Activated CD4-positive, alpha-beta T cell treated with anti-CD3 and anti-CD28 coated beads for 1 hour (primary cell): ENCODE data around the gene DIPK1A.

Experiments used
- DNase-seq: peaks from one replicate; pipeline ENCODE4 v3.0.0-alpha.2; 2020

The DIPK1A gene

DNA sequence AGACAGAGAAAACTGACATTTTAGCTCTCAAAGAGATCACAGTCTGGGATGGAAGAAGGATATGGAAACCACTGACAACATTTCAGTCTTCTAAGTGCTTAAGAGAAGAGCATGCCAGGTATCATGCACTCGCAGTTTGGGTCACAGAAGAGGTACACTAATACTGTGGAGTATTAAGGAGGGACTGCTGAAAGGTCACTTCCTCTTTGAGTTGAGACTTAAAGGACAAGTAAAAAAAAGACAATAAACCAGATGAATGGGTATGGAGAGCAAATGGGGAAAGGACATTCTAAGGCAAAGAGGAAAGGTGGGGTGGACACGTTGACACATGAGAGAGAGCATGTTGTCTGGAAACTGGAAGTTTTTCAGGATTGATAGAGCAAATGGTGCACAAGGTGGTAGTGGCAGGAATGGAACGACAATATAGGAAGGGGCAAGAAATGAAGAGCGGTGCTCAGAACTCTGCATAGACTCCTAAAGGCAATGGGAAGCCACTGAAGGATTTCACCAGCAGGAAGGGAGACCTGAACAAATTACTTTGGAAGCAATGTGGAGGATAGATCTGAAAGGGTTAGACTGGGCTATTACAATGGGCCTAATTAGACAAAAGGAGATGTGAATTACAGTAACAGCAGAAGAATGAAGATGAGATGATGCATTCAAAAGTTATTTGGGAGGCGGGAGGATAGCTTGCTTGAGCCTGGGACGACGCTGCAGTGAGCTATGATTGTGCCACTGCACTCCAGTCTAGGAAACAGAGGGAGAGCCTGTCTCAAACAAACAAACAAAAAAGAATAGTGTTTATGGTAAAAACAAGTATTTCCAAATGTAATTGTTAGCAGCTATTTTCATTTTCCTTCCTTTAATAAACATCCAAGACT is 11.1 kb downstream of the DIPK1A start:
- no peak for DNase-seq

DNA sequence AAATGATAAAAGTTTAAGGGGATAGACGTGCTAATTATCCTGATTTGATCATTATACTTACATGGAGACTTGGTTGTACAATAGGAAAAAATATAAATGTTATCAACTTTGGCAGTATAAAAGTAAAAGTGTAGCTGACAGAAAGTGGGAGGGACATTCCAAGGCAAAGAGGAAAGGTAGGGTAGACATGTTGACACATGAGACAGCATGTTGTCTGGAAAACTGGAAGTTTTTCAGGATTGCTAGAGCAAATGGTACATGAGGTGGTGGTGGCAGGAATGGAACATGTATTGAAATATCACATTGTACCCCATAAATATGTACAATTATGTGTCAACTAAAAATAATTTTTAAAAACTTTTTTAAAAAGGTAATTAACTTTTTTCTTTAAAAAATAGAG is 13.2 kb downstream of the DIPK1A start:
- DNase-seq: no peak

DNA sequence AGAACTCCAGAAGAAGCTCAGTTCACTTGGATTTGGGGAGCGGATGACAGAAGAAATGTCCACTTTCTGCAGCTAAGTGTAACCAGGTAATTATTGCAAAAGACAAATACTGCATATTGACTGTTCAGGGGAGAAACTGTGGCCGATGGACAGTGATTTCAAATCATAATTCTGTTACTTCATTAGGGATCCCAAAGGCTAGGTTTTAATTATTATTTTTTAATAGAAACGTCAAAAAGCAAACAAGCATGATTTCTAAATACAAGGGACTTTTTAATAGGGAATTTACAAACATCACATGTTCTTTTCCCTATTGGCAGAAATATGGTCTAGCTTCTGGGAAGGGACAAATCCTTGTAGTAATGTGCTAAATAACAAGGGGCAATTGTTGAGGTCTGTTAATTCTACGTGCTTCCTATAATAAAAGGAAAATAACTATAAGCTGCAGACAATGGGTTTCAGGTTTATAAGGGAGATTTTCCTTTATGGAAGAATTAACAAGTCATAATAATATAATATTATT is 15.5 kb downstream of the DIPK1A start:
- DNase-seq: no peak

DNA sequence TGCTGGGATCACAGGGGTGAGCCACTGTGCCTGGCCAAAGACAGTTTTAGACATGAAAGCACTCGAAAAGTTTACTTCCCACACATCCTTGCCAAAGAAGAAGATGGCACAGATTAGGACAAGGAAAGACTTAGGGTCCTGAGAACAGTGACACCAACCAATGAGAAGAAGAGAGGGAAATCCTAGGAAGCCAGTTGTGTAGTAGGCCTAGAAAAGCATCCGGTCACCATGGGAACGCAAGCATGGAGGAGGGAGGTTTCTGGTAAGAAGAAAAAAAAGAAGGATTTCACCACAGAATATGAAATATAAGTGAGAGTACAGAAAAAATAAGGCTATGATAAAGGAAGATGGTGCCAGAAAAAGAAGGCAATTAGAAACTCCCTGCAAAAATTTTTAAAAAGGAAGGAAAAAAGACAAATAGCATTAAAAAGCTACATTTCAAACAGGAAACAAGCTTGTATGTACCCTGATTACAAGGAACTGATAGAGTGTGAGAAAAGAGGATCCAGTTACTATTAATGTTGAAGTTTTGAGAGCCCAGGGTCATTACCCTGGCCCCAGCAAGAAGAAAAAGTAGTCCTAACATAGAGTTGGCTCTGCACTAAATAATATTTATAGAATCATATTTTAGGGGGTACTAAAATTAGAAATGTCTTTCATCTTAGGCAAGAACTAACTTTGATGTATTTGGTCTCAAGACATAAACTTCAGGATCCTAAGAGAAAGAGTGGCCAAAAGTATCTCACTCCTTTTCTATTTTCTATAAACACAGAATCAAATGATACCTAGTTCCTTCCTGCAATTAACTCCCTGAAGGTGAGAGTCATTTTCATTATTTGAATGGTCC is 16.1 kb downstream of the DIPK1A start:
- no peak for DNase-seq

DNA sequence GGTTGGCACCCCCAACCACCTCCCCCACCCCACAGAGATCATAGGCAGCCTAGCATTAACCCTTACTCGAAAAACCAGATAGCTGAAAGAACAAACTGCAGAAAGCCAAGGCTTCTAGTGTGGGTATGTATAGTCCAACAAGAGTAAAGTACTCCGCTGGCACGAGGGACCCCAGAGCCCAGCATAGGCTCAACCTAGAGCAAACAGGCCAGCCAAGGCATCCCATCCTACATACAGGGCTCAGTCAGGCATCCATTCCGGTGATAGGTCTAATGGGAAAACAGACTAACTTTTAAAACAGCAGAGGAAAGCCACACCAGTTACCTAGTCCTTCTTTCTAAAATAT is 17.8 kb downstream of the DIPK1A start:
- no peak for DNase-seq

DNA sequence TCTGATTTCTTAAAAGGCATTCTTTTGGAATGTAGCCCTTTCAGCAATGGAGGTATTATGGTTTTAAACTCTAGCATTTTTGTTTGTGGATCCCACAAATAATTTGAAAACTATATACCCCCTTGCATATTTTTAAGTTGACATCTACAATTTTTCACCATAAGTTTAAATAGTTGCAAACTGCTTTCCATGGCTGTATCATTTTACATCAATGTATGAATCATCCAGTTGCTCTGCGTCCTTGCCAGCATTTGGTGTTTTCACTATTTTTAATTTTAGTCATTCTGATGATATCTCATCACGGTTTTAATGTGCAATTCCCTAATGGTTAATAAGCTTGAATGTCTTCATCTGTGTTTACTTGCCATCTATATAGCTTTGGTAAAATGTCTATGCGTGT is 20.7 kb downstream of the DIPK1A start:
- DNase-seq: no peak

DNA sequence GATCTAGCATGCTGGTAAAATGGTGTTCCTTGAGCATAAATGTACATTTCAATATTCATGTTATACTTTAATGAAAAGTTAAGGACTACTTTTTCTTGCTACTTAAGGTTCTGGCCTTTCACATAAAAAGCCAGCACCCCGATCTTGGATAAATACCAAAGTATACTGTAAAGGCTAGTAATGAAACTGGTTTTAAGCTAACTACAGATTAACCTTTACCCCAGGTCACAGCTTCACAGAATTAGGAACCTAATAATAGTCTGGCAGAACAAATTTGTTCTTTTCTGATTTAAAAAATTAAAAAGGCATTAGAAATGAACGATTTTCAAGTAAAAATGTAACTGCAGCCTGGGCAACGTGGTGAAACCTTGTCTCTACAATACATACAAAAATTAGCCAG is 23.5 kb downstream of the DIPK1A start:
- no peak for DNase-seq

DNA sequence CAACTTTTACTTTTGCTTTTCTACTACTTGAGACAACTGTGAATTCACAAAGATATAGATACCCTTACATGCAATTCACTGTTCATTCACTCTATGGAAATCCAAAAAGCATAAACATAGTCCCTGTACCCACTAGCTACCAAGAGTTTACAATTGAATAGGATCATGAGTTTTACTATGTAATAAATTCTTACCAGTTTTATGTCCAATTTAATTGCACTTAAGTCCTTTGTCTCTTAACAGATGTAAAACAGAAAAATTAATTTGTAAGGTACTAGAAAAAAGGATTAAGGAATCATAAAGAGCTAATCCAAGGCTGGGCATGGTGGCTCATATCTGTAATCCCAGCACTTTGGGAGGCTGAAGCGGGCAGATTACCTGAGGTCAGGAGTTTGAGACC is 24.4 kb downstream of the DIPK1A start:
- DNase-seq: no peak

DNA sequence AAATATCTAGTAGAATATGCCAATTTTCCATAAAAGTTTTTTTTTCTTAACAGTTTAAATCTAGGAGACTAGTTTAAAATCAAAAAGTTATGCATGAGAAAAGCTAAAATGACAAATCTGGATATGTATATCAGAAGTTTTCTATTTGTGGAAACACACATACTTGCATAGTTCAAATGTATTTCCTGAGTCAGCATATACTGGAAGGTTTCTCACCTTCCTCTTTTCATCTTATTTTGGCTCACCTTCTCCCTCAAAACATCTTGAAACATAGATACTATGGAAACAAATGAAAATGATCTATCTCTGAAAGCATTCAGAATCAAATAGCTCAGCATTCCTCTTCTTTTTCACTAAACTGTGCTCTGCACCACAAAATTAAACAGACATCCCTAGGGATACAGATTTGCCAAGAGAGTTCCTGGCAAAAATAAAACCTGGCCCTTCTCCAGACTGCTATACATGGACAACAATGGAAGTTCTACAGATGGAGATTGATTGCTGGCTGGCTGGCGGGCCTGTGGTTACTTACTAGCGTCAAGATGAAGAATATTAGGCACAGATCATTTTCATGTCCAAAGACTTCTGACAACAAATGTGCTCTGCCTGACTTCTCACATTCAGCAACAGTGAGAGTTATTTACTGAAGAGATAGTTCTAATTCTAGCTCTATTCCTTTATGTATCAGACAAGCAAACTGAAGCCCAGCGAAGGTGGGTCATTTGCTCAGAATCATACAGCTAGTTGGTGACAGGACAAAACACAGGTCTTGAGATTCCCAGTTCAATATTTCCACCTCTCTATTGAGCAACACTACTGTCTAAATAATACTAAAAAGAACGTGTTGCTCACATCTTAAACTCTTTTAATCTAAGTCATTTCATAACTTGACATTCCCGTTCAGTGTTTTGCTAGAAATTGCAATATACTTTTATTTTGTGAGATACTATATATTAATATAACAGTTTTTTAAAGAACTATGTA is 26.6 kb downstream of the DIPK1A start:
- no peak for DNase-seq

DNA sequence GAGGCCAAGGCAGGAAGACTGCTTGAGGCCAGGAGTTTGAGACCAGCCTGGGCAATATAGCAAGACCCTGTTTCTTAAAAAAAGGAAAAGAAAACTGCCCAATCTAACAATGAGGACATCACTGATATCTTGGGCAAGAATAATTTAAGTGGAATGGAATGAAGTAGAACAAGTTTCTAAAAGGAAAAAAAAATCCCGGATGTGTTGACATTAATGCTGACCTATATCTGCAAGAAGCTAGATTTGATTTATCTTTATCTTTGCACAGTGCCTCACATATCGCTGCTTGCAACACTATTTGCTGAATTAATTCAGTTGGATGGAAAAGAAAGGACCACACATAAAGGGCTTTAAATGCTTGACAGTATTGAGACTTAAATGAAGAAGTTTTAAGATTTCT is 27.8 kb downstream of the DIPK1A start:
- DNase-seq: no peak

DNA sequence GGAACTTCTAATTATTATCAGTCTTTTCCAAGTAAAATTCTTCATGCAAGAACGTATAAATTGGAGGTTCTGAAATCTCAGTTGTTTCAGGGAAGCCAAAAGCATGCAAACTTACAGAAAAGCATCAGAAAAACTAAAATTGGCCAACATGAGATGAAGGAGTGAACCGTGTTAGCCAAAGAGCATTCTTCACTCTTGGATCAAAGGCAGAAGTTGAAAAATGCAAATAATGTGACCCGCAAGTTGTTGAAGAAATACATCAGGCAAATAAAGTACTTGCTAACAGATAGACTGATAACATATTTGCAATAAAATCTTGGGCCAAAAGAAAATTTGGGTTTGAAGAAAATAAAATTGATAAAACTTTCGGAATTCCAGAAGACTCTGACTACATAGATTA is 29.6 kb downstream of the DIPK1A start:
- DNase-seq: no peak

DNA sequence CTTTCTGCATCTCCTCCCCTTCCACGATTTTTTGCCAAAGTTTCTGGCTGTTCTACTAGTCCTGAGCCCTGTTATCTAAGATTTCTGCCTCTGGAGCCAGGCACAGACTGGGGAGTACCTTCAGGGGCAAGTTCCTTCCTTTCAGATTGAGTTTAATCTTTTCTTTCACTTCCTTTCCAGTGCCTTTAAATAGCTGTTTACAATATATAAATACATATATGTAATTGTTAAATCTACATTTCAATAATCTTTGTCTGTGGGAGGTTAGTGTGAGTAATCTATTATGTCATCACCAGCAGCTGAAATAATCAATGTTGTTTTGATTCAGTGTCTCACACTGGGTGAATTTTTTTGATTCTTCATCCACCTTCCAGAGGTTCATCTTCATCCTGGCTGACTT is 31.8 kb downstream of the DIPK1A start:
- no peak for DNase-seq

DNA sequence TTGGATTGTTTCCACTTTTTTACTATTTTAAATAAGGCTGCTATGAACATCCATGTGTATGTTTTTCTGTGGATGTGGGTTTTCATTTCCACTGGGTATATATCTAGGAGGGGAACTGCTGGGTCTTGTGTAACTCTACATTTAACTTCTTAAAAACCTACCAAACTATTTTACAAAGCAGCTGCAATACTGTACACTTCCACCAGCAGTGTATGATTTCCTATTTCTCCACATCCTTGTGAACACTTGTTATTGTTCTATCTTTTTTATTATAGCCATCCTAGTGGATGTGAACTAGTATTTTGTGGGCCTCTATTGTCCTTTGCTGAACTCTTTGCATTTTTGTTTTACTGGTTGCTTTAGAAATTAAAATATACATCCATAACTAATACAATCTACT is 33.4 kb downstream of the DIPK1A start:
- DNase-seq: no peak

DNA sequence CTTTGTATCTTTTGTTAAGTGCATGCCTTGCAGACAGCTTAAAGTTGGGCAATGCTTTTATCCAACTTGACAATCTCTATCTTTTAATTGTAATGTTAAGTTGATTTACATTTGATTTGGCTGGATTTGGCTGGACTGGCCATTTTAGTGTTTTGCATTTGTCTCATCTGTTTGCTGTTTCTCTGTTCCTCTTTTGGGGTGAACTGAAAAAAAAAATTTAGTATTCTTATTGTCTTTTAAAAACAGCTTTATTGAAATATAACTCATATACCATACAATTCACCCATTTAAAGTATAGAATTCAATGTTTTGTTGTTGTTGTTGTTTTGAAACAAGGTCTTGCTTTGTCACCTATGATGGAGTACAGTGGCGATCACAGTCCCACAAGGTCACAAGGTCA is 34.4 kb downstream of the DIPK1A start:
- no peak for DNase-seq

DNA sequence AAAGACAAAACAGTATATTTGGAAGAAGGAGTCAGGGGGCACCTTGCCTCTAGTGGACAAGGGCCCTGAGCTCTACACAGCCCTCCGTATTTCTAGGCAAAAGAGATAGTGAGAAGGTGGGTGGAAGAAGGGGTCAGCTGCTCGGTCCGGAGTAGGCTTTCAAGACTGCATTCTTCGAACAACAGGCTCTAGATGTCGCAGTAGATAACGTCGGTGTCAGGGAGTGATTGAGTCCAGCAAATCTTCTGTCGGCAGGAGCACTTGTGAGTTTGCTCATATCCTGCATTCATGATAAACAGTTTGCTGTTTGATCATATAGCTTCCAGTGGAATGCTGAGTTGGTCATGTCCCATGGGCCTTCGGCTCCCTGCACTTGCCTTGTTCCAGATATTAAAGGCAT is 36.8 kb downstream of the DIPK1A start:
- no peak for DNase-seq

DNA sequence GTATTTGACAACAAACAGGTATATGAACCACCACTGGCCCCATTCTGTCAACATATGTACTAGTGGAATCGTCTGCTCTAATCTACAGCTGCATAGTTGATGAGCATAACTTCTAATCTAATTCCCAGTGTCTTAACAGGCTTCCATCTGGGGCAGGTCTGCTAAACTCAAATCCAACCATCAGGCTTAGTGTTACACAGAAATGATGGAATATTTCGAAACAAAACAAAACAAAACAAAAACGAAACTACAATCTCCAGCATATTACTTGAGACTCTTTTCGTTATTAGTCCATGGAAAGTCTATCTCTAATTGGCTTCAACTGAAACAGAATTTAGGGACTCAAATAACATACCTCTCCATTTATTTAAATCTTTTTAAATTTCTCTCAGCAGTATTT is 37.6 kb downstream of the DIPK1A start:
- DNase-seq: no peak

DNA sequence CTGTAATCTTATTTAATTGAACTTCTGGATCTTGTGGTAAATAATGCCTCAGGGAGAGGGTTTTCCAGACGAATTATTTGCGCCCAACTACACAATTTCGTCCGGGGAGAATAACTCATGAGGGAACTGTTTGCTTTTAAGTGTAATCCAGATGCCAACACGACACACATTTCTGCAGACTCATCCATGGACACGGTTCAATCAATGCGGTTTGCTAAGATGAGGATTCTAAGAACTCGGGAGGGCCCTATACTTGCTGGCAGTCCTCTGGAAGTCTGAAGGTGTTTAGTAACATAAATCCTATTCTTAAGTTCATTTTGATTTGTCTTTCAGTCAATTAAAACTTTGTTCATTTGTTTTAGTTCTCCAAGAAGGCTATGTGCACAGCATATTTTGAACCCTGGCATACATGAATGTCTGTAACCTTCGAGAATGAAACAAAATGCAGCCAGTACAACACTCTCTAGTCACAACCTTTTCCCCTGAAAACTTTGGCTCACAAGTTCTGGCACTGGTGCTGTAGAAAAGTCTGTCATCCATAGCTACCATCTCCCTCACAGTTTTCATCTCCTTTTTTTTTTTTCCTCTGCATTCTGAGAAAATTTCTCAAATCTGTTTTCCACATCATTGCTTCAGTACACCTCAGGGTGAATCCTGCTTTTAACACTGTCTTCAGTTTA is 38.8 kb downstream of the DIPK1A start:
- DNase-seq: no peak

DNA sequence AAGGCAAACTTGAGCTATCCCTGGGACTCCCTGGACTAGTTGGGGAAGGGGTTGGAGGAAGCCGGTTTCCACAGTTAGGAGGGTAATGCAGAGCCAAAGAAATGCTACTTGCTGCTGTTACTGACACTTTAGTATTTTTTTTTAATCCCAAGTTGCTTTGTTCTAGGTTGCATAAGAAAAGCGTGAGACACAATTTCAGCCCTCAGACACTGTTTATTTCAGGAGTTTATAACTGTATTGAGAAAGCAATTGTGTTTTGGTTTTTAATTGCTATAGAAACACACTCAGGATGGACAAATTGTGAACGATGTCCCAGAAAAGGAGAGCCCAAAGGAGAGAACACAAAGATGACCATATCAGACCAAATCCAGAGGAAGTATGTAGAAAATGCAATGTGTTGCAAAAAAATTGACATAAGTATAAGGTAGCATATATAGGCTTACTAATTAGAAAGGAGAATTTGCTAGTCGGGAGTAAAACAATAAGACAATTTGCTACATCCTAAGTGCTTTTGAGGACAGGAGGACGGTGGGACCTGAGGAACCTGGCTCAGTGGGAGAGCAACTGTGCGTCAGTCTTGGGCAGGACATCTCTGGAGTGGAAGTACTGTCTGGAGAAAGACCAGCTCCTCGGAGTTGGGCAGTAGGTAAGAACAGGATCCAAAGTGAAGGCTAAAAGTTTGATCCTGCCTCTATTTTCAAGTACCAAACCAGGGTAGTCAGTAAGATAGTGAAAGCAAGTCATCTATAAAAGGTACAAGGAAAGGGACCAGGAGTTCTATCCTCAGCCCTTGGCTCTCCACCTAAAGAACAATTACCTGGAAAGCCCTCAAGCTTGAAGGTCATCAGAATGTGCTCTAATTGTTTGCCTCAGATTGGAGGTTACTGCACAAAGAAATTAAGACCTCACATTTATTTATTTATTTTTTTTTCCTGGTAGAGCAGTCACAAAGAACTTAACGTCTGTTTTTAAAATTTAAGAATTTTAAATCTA is 39.9 kb downstream of the DIPK1A start:
- no peak for DNase-seq

DNA sequence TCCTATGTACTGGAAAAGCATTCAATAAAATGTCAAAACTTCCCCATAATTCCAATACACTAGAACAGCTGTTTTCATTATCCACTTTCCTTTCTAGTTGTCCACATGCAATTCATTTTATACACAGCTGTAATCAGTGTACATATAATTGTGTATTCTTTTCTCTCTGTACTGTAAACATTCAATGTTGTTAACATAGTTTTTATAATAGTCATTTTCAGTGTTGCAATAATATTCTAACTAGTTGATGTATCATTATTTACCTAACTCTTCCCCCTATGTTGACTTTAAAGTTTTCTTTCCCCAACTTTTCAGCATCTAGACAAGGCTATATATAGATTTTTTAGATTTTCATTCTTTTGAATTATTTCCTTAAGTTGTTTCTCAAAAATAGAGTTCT is 44.4 kb downstream of the DIPK1A start:
- no peak for DNase-seq

DNA sequence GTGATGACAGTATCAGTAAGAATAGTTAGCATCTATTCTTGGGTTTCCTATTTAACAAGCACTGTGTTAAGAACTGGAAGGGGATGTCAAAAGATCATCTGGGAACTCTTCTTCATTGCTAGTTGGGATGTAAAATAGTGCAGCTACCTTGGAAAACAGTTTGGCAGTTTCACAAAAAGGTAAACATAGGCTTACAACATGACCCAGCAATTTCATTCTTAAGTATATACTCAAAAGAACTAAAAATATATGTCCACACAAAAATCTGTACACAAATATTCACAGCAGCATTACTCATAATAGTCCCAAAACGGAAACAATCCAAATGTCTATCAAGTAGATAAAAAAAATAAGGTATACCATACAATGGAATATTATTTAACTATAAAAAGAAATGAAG is 45.7 kb downstream of the DIPK1A start:
- DNase-seq: no peak
